Activated CD8-positive, alpha-beta memory T cell treated with anti-CD3 and anti-CD28 coated beads, Interleukin-2, amount 10 ng/mL, durations not matched to agents 7 days and 5 days (primary cell): ENCODE data around the gene FAM168B. TPM values are rescaled to one million over a fixed set of nuclear protein-coding genes. Genes with fewer than 3 reads are reported as not detected.

Experiments
- ATAC-seq: fragments of 150-1000 bp; cut with Tn5 transposase; one replicate; pipeline ENCODE4 v1.10.0; 2021; ENCODE audit warnings: moderate library complexity
- CTCF ChIA-PET: fragments of 350-600 bp; sonication (Branson Sonifier 250); formaldehyde crosslinking; loops from one replicate; lab custom pipeline; 2021; ENCODE audit warnings: antibody characterized with exemption; lab: Charles Lee
- DNase-seq: peaks from one replicate; pipeline ENCODE4 v3.0.0-alpha.2; 2020
- H3K27ac Mint-ChIP-seq: one replicate; pipeline ENCODE4 v1.8.0; 2021; ENCODE audit warnings: mild to moderate bottlenecking, mixed read lengths
- H3K27me3 Mint-ChIP-seq: one replicate; pipeline ENCODE4 v1.8.0; 2021; ENCODE audit warnings: mixed read lengths
- H3K36me3 Mint-ChIP-seq: one replicate; pipeline ENCODE4 v1.8.0; 2021; ENCODE audit warnings: mild to moderate bottlenecking, mixed read lengths
- H3K4me1 Mint-ChIP-seq: one replicate; pipeline ENCODE4 v1.8.0; 2021; ENCODE audit warnings: mixed read lengths
- H3K4me3 Mint-ChIP-seq: one replicate; pipeline ENCODE4 v1.8.0; 2021; ENCODE audit warnings: mild to moderate bottlenecking, moderate library complexity, mixed read lengths
- H3K9me3 Mint-ChIP-seq: one replicate; pipeline ENCODE4 v1.8.0; 2022; ENCODE audit warnings: low read depth, mixed read lengths
- total RNA-seq, 2 experiments: library from RNA; stranded (reverse); gene quantifications; one replicate each; pipeline ENCODE4 v1.2.3, GENCODE V29; 2021

FAM168B gene
- total RNA-seq: 10 to 100 TPM; 40.6 to 65.5 TPM

- peak; percentile 90 for DNase-seq
- Mint-ChIP-seq H3K4me3 (peak within 1 kb of the TSS; percentile 91), H3K27me3 (peaks cover 3% of the 10 kb centered on the region), H3K9me3 (no peaks in the 10 kb centered on the region), H3K4me1 (peaks cover 30% of the 10 kb centered on the region), H3K36me3 (peaks cover 16% of the 10 kb centered on the region), H3K27ac (peak within 1 kb of the TSS; percentile 98)
- ATAC-seq: peak; percentile 77
- CTCF ChIA-PET: interaction anchor here (1.3 to 4.0 kb wide), 3 partner anchors 11 to 52 kb away, joined by 4 to 22 read pairs (median 7); partner anchors contain the start of gene PLEKHB2
Observed at GRCh38 chr2:131093006-131093695, at the start of gene FAM168B. FAM168B (minus strand) TSS chr2:131093460; CDS start chr2:131082646, 10,814 bp downstream.

GRCh38 chr2:131142849-131143248 lies 49.6 kb upstream of the FAM168B start:
- Mint-ChIP-seq H3K36me3 (peaks cover 32% of the 10 kb centered on the region), H3K9me3 (no peaks in the 10 kb centered on the region), H3K4me3 (no peak overlapping the region), H3K4me1 (peaks cover 7% of the 10 kb centered on the region), H3K27ac (no peak overlapping the region), H3K27me3 (no peaks in the 10 kb centered on the region)
- no peak for ATAC-seq
- no peak for DNase-seq
- CTCF ChIA-PET: no interaction called here

GRCh38 chr2:131140581-131140980 lies 47.3 kb upstream of the FAM168B start:
- H3K27ac Mint-ChIP-seq: no peak overlapping the region
- no peaks in the 10 kb centered on the region for H3K27me3 Mint-ChIP-seq
- no peaks in the 10 kb centered on the region for H3K9me3 Mint-ChIP-seq
- DNase-seq (no peak), ATAC-seq (no peak)
- H3K4me3 Mint-ChIP-seq: no peak overlapping the region
- H3K4me1 Mint-ChIP-seq: peaks cover 5% of the 10 kb centered on the region
- peaks cover 36% of the 10 kb centered on the region for H3K36me3 Mint-ChIP-seq
- CTCF ChIA-PET: interaction anchor here (1.0 kb wide), 1 partner anchor 14 kb away, joined by 3 read pairs; no protein-coding TSS in a partner anchor

- no peak overlapping the region for H3K4me3 Mint-ChIP-seq
- H3K36me3 Mint-ChIP-seq: peaks cover 43% of the 10 kb centered on the region
- H3K9me3 Mint-ChIP-seq: no peaks in the 10 kb centered on the region
- ATAC-seq: no peak
- CTCF ChIA-PET: interaction anchor here (1.3 kb wide), 1 partner anchor 13 kb away, joined by 3 read pairs; no protein-coding TSS in a partner anchor
- H3K27ac Mint-ChIP-seq: no peak overlapping the region
- H3K27me3 Mint-ChIP-seq: no peaks in the 10 kb centered on the region
- DNase-seq: no peak
- H3K4me1 Mint-ChIP-seq: peaks cover 5% of the 10 kb centered on the region
Observed at GRCh38 chr2:131132729-131133128, 39.5 kb upstream of the FAM168B start.

- no peak for DNase-seq
- Mint-ChIP-seq H3K4me1 (peaks cover 5% of the 10 kb centered on the region), H3K4me3 (no peak overlapping the region), H3K27me3 (no peaks in the 10 kb centered on the region), H3K9me3 (no peaks in the 10 kb centered on the region), H3K36me3 (peaks cover 54% of the 10 kb centered on the region), H3K27ac (no peak overlapping the region)
- CTCF ChIA-PET: no interaction called here
- ATAC-seq: no peak
Observed at GRCh38 chr2:131130298-131130596, 37.0 kb upstream of the FAM168B start.

GRCh38 chr2:131127981-131128380 lies 34.7 kb upstream of the FAM168B start:
- DNase-seq: no peak
- CTCF ChIA-PET: no interaction called here
- H3K9me3 Mint-ChIP-seq: no peaks in the 10 kb centered on the region
- H3K27ac Mint-ChIP-seq: no peak overlapping the region
- no peak for ATAC-seq
- no peaks in the 10 kb centered on the region for H3K27me3 Mint-ChIP-seq
- H3K4me3 Mint-ChIP-seq: no peak overlapping the region
- peaks cover 55% of the 10 kb centered on the region for H3K36me3 Mint-ChIP-seq
- H3K4me1 Mint-ChIP-seq: peaks cover 5% of the 10 kb centered on the region

- peaks cover 63% of the 10 kb centered on the region for H3K36me3 Mint-ChIP-seq
Observed at GRCh38 chr2:131127076-131127475, 33.8 kb upstream of the FAM168B start.

GRCh38 chr2:131126436-131126835 lies 33.2 kb upstream of the FAM168B start:
- Mint-ChIP-seq H3K4me3 (no peak overlapping the region), H3K27ac (no peak overlapping the region), H3K9me3 (no peaks in the 10 kb centered on the region), H3K4me1 (peaks cover 2% of the 10 kb centered on the region), H3K36me3 (peaks cover 67% of the 10 kb centered on the region), H3K27me3 (no peaks in the 10 kb centered on the region)
- CTCF ChIA-PET: no interaction called here
- DNase-seq: no peak
- ATAC-seq: no peak

More at GRCh38 chr2:131127076-131127475, 33.8 kb upstream of the FAM168B start:
- Mint-ChIP-seq H3K27me3 (no peaks in the 10 kb centered on the region), H3K9me3 (no peaks in the 10 kb centered on the region), H3K4me3 (no peak overlapping the region), H3K27ac (no peak overlapping the region), H3K4me1 (no peaks in the 10 kb centered on the region)
- CTCF ChIA-PET: no interaction called here
- ATAC-seq (no peak), DNase-seq (no peak)

GRCh38 chr2:131125195-131125757 lies 32.0 kb upstream of the FAM168B start:
- Mint-ChIP-seq H3K4me3 (no peak overlapping the region), H3K27ac (no peak overlapping the region), H3K27me3 (no peaks in the 10 kb centered on the region), H3K4me1 (peaks cover 2% of the 10 kb centered on the region), H3K9me3 (no peaks in the 10 kb centered on the region), H3K36me3 (peaks cover 64% of the 10 kb centered on the region)
- ATAC-seq: no peak
- DNase-seq: no peak
- CTCF ChIA-PET: interaction anchor here (0.7 kb wide), 1 partner anchor 288 kb away, joined by 3 read pairs; no protein-coding TSS in a partner anchor

GRCh38 chr2:131123192-131123591 lies 29.9 kb upstream of the FAM168B start:
- H3K36me3 Mint-ChIP-seq: peaks cover 48% of the 10 kb centered on the region
- H3K9me3 Mint-ChIP-seq: no peaks in the 10 kb centered on the region
- no peak for ATAC-seq
- no peak for DNase-seq
- H3K27me3 Mint-ChIP-seq: no peaks in the 10 kb centered on the region
- H3K27ac Mint-ChIP-seq: no peak overlapping the region
- no peak overlapping the region for H3K4me3 Mint-ChIP-seq
- CTCF ChIA-PET: no interaction called here
- H3K4me1 Mint-ChIP-seq: peaks cover 7% of the 10 kb centered on the region

- CTCF ChIA-PET: no interaction called here
- Mint-ChIP-seq H3K27me3 (no peaks in the 10 kb centered on the region), H3K27ac (no peak overlapping the region), H3K9me3 (no peaks in the 10 kb centered on the region), H3K4me1 (peaks cover 7% of the 10 kb centered on the region), H3K4me3 (no peak overlapping the region), H3K36me3 (peaks cover 43% of the 10 kb centered on the region)
- no peak for DNase-seq
- ATAC-seq: no peak
Observed at GRCh38 chr2:131122496-131122895, 29.2 kb upstream of the FAM168B start.

- Mint-ChIP-seq H3K36me3 (peaks cover 39% of the 10 kb centered on the region), H3K9me3 (no peaks in the 10 kb centered on the region), H3K4me3 (no peak overlapping the region), H3K27me3 (no peaks in the 10 kb centered on the region), H3K4me1 (peaks cover 7% of the 10 kb centered on the region), H3K27ac (no peak overlapping the region)
- ATAC-seq (no peak), DNase-seq (no peak)
- CTCF ChIA-PET: no interaction called here
Observed at GRCh38 chr2:131121464-131121863, 28.2 kb upstream of the FAM168B start.

- no peaks in the 10 kb centered on the region for H3K27me3 Mint-ChIP-seq
- CTCF ChIA-PET: interaction anchor here (1.0 kb wide), 1 partner anchor 13 kb away, joined by 4 read pairs; no protein-coding TSS in a partner anchor
- peaks cover 7% of the 10 kb centered on the region for H3K4me1 Mint-ChIP-seq
- DNase-seq (no peak), ATAC-seq (no peak)
- H3K9me3 Mint-ChIP-seq: no peaks in the 10 kb centered on the region
- H3K36me3 Mint-ChIP-seq: peaks cover 44% of the 10 kb centered on the region
- no peak overlapping the region for H3K4me3 Mint-ChIP-seq
- H3K27ac Mint-ChIP-seq: no peak overlapping the region
Observed at GRCh38 chr2:131120815-131121317, 27.6 kb upstream of the FAM168B start.

- CTCF ChIA-PET: no interaction called here
Observed at GRCh38 chr2:131115752-131116151, 22.5 kb upstream of the FAM168B start.

More at GRCh38 chr2:131115752-131116151, 22.5 kb upstream of the FAM168B start:
- Mint-ChIP-seq H3K4me1 (peaks cover 29% of the 10 kb centered on the region), H3K27ac (no peak overlapping the region), H3K4me3 (no peak overlapping the region), H3K9me3 (peaks cover 7% of the 10 kb centered on the region), H3K36me3 (peaks cover 49% of the 10 kb centered on the region), H3K27me3 (no peaks in the 10 kb centered on the region)
- peak; percentile 23 for ATAC-seq
- no peak for DNase-seq
